Peyer's patch (tissue), 4 donors: ENCODE results near the gene ABCB8. TPM values are rescaled to one million over a fixed set of nuclear protein-coding genes. Genes with fewer than 3 reads are reported as not detected.

Experiments
- DNase-seq, 3 donors: peaks; one replicate each; pipeline ENCODE4 v3.0.0-alpha.2; 2017 to 2019
- H3K27ac ChIP-seq, 4 donors: fragments of 200-600 bp; sonication (generic); one replicate each; pipeline ENCODE4 v1.5.1; 2016 to 2019
- H3K27me3 ChIP-seq, 2 donors: fragments of 200-600 bp; sonication (generic); one replicate each; pipeline ENCODE4 v1.5.1; 2019
- H3K36me3 ChIP-seq, 3 donors: fragments of 200-600 bp; sonication (generic); one replicate each; pipeline ENCODE4 v1.5.1; 2016 to 2019
- H3K4me1 ChIP-seq, 4 donors: fragments of 200-600 bp; sonication (generic); one replicate each; pipeline ENCODE4 v1.5.1; 2016 to 2019
- H3K4me3 ChIP-seq, 4 donors: fragments of 200-600 bp; sonication (generic); 1 replicate in 3 of 4; 2 replicates in 1 of 4; pipeline ENCODE4 v1.5.1; 2016 to 2019; ENCODE audit warnings: mild to moderate bottlenecking in 1 of 4
- H3K9me3 ChIP-seq, 4 donors: fragments of 200-600 bp; sonication (generic); one replicate each; pipeline ENCODE4 v1.5.1; 2016 to 2019; ENCODE audit warnings: mild to moderate bottlenecking in 1 of 4
- POLR2A ChIP-seq, 2 donors: fragments of 450-650 bp; IDR thresholded peaks; one replicate each; pipeline ENCODE4 v1.5.1; 2017; ENCODE audit warnings: antibody characterized with exemption in 2 of 2, mild to moderate bottlenecking in 2 of 2, moderate library complexity in 2 of 2
- total RNA-seq, 4 donors: library from RNA; depleted of rRNA; stranded (reverse); fragments of >200 nt; gene quantifications; one replicate each; pipeline ENCODE4 v1.1.0, GENCODE V29; 2016
- TF ChIP-seq, protein P1 (sequence below), 6 experiments: fragments of 450-650 bp in 4 of 6; fragments of 200-600 bp in 2 of 6; sonication (generic) in 1 of 6; IDR thresholded peaks; one replicate each; pipeline ENCODE4 v1.5.1; 2017 to 2019; ENCODE audit warnings: antibody characterized with exemption in 6 of 6, mild to moderate bottlenecking in 3 of 6, moderate library complexity in 1 of 6

ABCB8 gene
- total RNA-seq, 4 donors from 2014 or later = 23.1 to 79.7 (median 42.7) TPM

DNA sequence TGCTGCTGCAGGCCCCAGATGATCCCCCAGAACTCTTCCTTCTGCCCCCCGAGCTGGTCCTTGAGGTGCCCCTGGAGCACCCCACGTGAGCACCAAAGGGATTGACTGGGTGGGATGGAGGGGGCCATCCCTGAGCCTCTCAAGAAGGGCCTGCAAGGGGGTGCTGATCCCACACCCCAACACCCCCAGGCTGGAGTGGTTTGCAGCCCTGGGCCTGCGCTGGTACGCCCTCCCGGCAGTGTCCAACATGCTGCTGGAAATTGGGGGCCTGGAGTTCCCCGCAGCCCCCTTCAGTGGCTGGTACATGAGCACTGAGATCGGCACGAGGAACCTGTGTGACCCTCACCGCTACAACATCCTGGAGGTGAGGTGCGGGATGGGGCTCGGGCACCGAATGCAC, 29.2 kb upstream of the ABCB8 start:
- H3K27me3 ChIP-seq = no peaks in the 10 kb centered on the region
- TF ChIP-seq, protein P1, sequence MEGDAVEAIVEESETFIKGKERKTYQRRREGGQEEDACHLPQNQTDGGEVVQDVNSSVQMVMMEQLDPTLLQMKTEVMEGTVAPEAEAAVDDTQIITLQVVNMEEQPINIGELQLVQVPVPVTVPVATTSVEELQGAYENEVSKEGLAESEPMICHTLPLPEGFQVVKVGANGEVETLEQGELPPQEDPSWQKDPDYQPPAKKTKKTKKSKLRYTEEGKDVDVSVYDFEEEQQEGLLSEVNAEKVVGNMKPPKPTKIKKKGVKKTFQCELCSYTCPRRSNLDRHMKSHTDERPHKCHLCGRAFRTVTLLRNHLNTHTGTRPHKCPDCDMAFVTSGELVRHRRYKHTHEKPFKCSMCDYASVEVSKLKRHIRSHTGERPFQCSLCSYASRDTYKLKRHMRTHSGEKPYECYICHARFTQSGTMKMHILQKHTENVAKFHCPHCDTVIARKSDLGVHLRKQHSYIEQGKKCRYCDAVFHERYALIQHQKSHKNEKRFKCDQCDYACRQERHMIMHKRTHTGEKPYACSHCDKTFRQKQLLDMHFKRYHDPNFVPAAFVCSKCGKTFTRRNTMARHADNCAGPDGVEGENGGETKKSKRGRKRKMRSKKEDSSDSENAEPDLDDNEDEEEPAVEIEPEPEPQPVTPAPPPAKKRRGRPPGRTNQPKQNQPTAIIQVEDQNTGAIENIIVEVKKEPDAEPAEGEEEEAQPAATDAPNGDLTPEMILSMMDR (IDR thresholded peaks at IDR 0.05) = no peak
- TF ChIP-seq POLR2A (IDR thresholded peaks at IDR 0.05) = no peak
- no peak overlapping the region for H3K4me3 ChIP-seq
- no peaks in the 10 kb centered on the region for H3K4me1 ChIP-seq
- H3K36me3 ChIP-seq = no peaks in the 10 kb centered on the region
- H3K27ac ChIP-seq = no peak overlapping the region
- no peak for DNase-seq
- no peaks in the 10 kb centered on the region for H3K9me3 ChIP-seq

DNA sequence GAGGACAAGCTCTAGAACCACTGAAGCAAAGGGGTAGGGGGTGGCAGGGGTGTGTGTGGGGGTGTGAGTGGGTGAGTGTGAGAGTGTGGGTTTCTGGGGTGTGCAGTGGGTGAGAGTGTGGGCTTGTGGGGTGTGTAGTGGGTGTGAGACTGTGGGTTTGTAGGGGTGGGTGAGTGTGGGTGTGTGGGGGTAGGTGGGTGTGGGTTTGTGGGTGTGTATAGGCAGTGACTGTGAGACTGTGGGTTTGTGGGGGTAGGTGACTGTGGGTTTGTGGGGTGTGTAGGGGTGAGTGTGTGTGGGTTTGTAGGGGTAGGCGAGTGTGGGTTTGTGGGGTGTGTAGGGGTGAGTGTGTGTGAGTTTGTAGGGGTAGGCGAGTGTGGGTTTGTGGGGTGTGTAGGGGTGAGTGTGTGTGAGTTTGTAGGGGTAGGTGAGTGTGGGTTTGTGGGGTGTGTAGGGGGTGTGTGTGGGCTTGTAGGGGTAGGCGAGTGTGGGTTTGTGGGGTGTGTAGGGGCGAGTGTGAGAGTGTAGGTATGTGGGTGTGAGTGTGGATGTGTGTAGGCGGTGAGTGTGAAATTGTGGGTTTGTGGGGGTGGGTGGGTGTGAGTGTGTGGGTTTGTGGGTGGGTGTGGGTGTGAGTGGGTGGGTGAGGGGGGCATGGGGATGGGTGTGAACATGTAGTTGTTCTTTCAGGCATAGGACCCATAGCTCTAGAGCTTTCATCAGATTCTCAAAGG, 28.6 kb upstream of the ABCB8 start:
- Histone ChIP-seq H3K4me1 (no peaks in the 10 kb centered on the region), H3K27me3 (no peaks in the 10 kb centered on the region), H3K36me3 (no peaks in the 10 kb centered on the region), H3K27ac (no peak overlapping the region), H3K9me3 (no peaks in the 10 kb centered on the region), H3K4me3 (no peak overlapping the region)
- no peak for DNase-seq
- TF ChIP-seq POLR2A (IDR thresholded peaks at IDR 0.05) = no peak

DNA sequence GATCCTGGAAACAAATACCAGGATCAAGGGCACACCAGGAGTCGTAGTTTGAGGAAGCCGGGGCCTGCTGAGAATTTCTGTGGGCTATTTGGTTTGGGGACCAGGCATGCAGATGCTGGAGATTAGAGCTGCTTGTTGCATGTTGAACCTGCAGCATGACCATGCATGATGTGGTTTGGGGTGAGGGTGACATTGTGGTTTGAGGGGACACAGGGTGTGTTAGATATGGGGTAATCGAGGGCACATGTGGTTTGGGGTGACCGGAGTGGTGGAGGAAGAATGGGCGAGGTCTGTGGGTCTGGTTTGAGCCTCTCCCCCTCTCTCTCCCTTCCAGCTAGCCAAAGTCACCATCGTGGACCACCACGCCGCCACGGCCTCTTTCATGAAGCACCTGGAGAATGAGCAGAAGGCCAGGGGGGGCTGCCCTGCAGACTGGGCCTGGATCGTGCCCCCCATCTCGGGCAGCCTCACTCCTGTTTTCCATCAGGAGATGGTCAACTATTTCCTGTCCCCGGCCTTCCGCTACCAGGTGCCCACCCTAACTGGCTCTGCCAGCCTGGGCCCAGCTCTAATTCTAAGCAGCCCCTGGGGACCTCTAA, 27.3 kb upstream of the ABCB8 start:
- Histone ChIP-seq H3K36me3 (no peaks in the 10 kb centered on the region), H3K4me3 (no peak overlapping the region), H3K9me3 (no peaks in the 10 kb centered on the region), H3K27ac (no peak overlapping the region), H3K4me1 (no peaks in the 10 kb centered on the region), H3K27me3 (no peaks in the 10 kb centered on the region)
- DNase-seq = no peak
- TF ChIP-seq, protein P1 (IDR thresholded peaks at IDR 0.05) = no peak
- TF ChIP-seq POLR2A (IDR thresholded peaks at IDR 0.05) = no peak

DNA sequence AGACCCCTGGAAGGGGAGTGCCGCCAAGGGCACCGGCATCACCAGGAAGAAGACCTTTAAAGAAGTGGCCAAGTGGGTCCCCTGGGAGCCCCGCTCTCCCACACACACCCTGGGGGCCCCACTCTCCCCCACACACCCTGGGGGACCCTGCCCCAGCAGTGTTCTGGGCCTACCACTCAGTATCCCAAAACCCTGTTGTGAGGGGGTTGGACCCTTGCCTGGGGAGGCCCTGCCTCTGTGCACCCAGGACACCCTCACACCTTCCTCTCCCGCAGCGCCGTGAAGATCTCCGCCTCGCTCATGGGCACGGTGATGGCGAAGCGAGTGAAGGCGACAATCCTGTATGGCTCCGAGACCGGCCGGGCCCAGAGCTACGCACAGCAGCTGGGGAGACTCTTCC, 26.7 kb upstream of the ABCB8 start:
- DNase-seq = peak in 1 of 3 donors; percentile 34
- Histone ChIP-seq H3K4me3 (no peak overlapping the region), H3K36me3 (no peaks in the 10 kb centered on the region), H3K9me3 (no peaks in the 10 kb centered on the region), H3K27ac (no peak overlapping the region), H3K27me3 (no peaks in the 10 kb centered on the region), H3K4me1 (no peaks in the 10 kb centered on the region)
- no peak for TF ChIP-seq POLR2A (IDR thresholded peaks at IDR 0.05)
- TF ChIP-seq, protein P1 (IDR thresholded peaks at IDR 0.05) = no peak

DNA sequence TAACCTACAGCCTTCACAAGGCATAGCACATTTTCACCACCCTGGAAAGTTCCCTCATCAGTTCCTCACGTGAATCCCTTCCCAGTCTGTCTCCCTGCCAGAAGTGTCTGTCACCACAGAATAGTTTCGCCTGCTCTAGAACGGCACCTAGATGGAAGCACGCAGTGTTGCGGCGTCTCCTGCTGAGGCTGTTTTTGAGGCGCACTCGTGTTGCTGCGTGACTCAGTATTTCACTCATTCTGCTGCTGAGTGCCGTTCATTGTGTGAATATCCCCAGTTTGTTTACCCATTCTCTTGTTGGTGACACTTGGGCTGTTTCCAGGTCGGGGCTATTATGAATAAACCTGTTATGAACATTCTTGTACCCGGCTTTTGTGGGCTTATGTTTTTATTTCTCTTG, 24.7 kb upstream of the ABCB8 start:
- DNase-seq = no peak
- H3K36me3 ChIP-seq = no peaks in the 10 kb centered on the region
- no peak overlapping the region for H3K27ac ChIP-seq
- H3K4me3 ChIP-seq = no peak overlapping the region
- TF ChIP-seq, protein P1 (IDR thresholded peaks at IDR 0.05) = no peak
- no peak for TF ChIP-seq POLR2A (IDR thresholded peaks at IDR 0.05)
- H3K4me1 ChIP-seq = peaks cover 0 to 5% (median 0%) of the 10 kb centered on the region in 4 donors
- H3K9me3 ChIP-seq = no peaks in the 10 kb centered on the region
- H3K27me3 ChIP-seq = no peaks in the 10 kb centered on the region

DNA sequence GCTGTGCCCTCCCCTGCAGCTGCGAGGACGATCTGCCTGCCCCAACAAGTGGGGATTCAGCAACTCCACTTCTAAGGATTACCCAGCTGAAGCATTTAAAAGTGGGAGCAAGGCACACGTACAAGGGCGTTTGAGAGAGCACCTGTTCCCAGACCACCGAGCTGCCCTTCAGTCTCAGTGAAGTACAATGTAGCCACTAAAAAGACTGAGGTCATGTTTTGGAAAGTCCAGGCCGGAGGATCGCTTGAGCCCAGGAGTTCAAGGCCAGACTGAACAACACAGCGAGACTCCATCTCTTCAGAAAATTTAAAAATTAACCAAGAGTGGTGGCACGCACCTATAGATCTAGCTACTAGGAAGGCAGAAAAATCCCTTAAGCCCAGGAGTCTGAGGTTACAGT, 22.7 kb upstream of the ABCB8 start:
- no peaks in the 10 kb centered on the region for H3K9me3 ChIP-seq
- DNase-seq = no peak
- peaks cover 0 to 5% (median 0%) of the 10 kb centered on the region in 4 donors for H3K4me1 ChIP-seq
- no peak overlapping the region for H3K4me3 ChIP-seq
- H3K27me3 ChIP-seq = no peaks in the 10 kb centered on the region
- TF ChIP-seq POLR2A (IDR thresholded peaks at IDR 0.05) = no peak
- TF ChIP-seq, protein P1 (IDR thresholded peaks at IDR 0.05) = no peak
- H3K27ac ChIP-seq = no peak overlapping the region
- H3K36me3 ChIP-seq = no peaks in the 10 kb centered on the region
